WTC11 (cell line): ENCODE results near the gene RASSF3. TPM values are rescaled to one million over a fixed set of nuclear protein-coding genes. Genes with fewer than 3 reads are reported as not detected.

ENCODE experiments used
- ATAC-seq: fragments of 200-7000 bp; cut with Tn5 transposase; 2 replicates; pipeline ENCODE4 v1.10.0; 2021; ENCODE audit warnings: mild to moderate bottlenecking, moderate library complexity
- CTCF ChIA-PET: fragments of 300-600 bp; sonication (Branson Sonifier 250); formaldehyde crosslinking; loops from one replicate; lab custom pipeline; 2021; ENCODE audit warnings: antibody characterized with exemption; lab: Charles Lee
- POLR2A ChIA-PET: fragments of 350-600 bp; sonication (Branson Sonifier 250); formaldehyde crosslinking; loops from one replicate; lab custom pipeline; 2021; ENCODE audit warnings: antibody characterized with exemption; lab: Charles Lee
- DNase-seq: peaks from one replicate; pipeline ENCODE4 v3.0.0; 2021; ENCODE audit warnings: low spot score
- H3K27ac Mint-ChIP-seq: 2 replicates; pipeline ENCODE4 v1.8.0; 2021; ENCODE audit warnings: mixed read lengths
- H3K27me3 Mint-ChIP-seq: 2 replicates; pipeline ENCODE4 v1.8.0; 2021; ENCODE audit warnings: low read depth, mild to moderate bottlenecking, moderate library complexity, mixed read lengths
- H3K36me3 Mint-ChIP-seq: 2 replicates; pipeline ENCODE4 v1.8.0; 2021; ENCODE audit warnings: mixed read lengths
- H3K4me1 Mint-ChIP-seq: 2 replicates; pipeline ENCODE4 v1.8.0; 2022; ENCODE audit warnings: mixed read lengths
- H3K4me3 Mint-ChIP-seq: 2 replicates; pipeline ENCODE4 v1.8.0; 2021; ENCODE audit warnings: mild to moderate bottlenecking, moderate library complexity, mixed read lengths
- H3K9me3 Mint-ChIP-seq: 2 replicates; pipeline ENCODE4 v1.8.0; 2021; ENCODE audit warnings: mixed read lengths
- FOXK1 ChIP-seq: sonication (generic); formaldehyde crosslinking; IDR thresholded peaks from 2 replicates; pipeline ENCODE4 v1.8.0; 2022; ENCODE audit warnings: mild to moderate bottlenecking, moderate library complexity, missing genetic modification reagents
- HMGA2 ChIP-seq: fragments of 250-450 bp; sonication (Bioruptor Pico); IDR thresholded peaks from 2 replicates; pipeline ENCODE4 v1.4.0; 2021; ENCODE audit warnings: mild to moderate bottlenecking, moderate library complexity
- MXD4 ChIP-seq: fragments of 250-450 bp; sonication (Bioruptor Pico); IDR thresholded peaks from 2 replicates; pipeline ENCODE4 v1.8.0; 2021; ENCODE audit warnings: mild to moderate bottlenecking, moderate library complexity, borderline replicate concordance
- MYBL2 ChIP-seq: sonication (generic); formaldehyde crosslinking; IDR thresholded peaks from 2 replicates; pipeline ENCODE4 v1.8.1; 2023; ENCODE audit warnings: mild to moderate bottlenecking, moderate library complexity, missing genetic modification reagents
- NFYB ChIP-seq: sonication (generic); formaldehyde crosslinking; conservative IDR thresholded peaks from 2 replicates; pipeline ENCODE4 v1.8.0; 2022; ENCODE audit warnings: low read depth, missing genetic modification reagents
- NR3C1 ChIP-seq: sonication (generic); formaldehyde crosslinking; conservative IDR thresholded peaks from 2 replicates; pipeline ENCODE4 v1.8.1; 2023; ENCODE audit warnings: low read depth, mild to moderate bottlenecking, missing genetic modification reagents
- ZNF263 ChIP-seq: sonication (generic); formaldehyde crosslinking; IDR thresholded peaks from 2 replicates; pipeline ENCODE4 v1.8.1; 2022; ENCODE audit warnings: low read depth, mild to moderate bottlenecking, moderate library complexity, missing genetic modification reagents
- total RNA-seq: library from RNA; stranded (reverse); gene quantifications from 3 replicates; pipeline ENCODE4 v1.2.3, GENCODE V29; 2021
- TF ChIP-seq, protein P1 (sequence below): sonication (generic); formaldehyde crosslinking; IDR thresholded peaks from 2 replicates; pipeline ENCODE4 v1.8.0; 2023; ENCODE audit warnings: missing genetic modification reagents, mild to moderate bottlenecking, borderline replicate concordance
- TF ChIP-seq, protein P2 (sequence below): sonication (generic); formaldehyde crosslinking; IDR thresholded peaks from 2 replicates; pipeline ENCODE4 v1.8.0; 2023; ENCODE audit warnings: mild to moderate bottlenecking, missing genetic modification reagents
- TF ChIP-seq, protein P3 (sequence below): sonication (generic); formaldehyde crosslinking; IDR thresholded peaks from 2 replicates; pipeline ENCODE4 v1.8.1; 2023; ENCODE audit warnings: mild to moderate bottlenecking, missing genetic modification reagents
- TF ChIP-seq, protein P4 (sequence below): sonication (generic); formaldehyde crosslinking; conservative IDR thresholded peaks from 2 replicates; pipeline ENCODE4 v1.8.1; 2023; ENCODE audit warnings: mild to moderate bottlenecking, low read depth, missing genetic modification reagents, moderate library complexity
- TF ChIP-seq, protein P5 (sequence below): sonication (generic); formaldehyde crosslinking; IDR thresholded peaks from 2 replicates; pipeline ENCODE4 v1.8.1; 2023; ENCODE audit warnings: mild to moderate bottlenecking, missing genetic modification reagents, moderate library complexity
- TF ChIP-seq, protein P6 (sequence below): sonication (generic); formaldehyde crosslinking; IDR thresholded peaks from 2 replicates; pipeline ENCODE4 v1.8.0; 2022; ENCODE audit warnings: missing genetic modification reagents
- TF ChIP-seq, protein P7 (sequence below): fragments of 250-450 bp; sonication (Bioruptor Pico); IDR thresholded peaks from 2 replicates; pipeline ENCODE4 v1.9.0; 2021; ENCODE audit warnings: mild to moderate bottlenecking, borderline replicate concordance

The RASSF3 gene
- total RNA-seq, 1 experiment from 2014 or later: 54.7 TPM

DNA sequence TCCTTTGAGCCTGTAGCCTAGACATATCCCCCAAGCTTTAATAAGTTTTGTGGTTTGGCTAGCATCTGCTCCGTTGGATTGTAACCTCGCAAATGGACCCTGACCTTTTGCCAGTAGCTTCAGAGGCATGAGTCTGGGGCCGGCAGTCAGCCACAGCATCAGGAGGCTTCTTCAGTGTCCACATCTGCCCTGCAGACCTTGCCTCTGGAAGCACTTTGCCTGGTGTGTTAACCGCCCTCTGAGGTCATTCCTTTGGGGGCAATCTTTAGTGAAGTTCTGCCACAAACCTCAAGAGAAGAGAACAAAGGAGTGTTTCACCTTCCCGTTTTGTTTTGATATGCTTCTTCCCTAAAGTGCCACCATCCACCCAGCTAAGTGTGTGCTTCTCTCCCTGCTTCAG lies 77.5 kb downstream of the RASSF3 start (continued):
- TF ChIP-seq, protein P1, sequence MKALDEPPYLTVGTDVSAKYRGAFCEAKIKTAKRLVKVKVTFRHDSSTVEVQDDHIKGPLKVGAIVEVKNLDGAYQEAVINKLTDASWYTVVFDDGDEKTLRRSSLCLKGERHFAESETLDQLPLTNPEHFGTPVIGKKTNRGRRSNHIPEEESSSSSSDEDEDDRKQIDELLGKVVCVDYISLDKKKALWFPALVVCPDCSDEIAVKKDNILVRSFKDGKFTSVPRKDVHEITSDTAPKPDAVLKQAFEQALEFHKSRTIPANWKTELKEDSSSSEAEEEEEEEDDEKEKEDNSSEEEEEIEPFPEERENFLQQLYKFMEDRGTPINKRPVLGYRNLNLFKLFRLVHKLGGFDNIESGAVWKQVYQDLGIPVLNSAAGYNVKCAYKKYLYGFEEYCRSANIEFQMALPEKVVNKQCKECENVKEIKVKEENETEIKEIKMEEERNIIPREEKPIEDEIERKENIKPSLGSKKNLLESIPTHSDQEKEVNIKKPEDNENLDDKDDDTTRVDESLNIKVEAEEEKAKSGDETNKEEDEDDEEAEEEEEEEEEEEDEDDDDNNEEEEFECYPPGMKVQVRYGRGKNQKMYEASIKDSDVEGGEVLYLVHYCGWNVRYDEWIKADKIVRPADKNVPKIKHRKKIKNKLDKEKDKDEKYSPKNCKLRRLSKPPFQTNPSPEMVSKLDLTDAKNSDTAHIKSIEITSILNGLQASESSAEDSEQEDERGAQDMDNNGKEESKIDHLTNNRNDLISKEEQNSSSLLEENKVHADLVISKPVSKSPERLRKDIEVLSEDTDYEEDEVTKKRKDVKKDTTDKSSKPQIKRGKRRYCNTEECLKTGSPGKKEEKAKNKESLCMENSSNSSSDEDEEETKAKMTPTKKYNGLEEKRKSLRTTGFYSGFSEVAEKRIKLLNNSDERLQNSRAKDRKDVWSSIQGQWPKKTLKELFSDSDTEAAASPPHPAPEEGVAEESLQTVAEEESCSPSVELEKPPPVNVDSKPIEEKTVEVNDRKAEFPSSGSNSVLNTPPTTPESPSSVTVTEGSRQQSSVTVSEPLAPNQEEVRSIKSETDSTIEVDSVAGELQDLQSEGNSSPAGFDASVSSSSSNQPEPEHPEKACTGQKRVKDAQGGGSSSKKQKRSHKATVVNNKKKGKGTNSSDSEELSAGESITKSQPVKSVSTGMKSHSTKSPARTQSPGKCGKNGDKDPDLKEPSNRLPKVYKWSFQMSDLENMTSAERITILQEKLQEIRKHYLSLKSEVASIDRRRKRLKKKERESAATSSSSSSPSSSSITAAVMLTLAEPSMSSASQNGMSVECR (CRISPR knock-in tag): no peak
- TF ChIP-seq, protein P2, sequence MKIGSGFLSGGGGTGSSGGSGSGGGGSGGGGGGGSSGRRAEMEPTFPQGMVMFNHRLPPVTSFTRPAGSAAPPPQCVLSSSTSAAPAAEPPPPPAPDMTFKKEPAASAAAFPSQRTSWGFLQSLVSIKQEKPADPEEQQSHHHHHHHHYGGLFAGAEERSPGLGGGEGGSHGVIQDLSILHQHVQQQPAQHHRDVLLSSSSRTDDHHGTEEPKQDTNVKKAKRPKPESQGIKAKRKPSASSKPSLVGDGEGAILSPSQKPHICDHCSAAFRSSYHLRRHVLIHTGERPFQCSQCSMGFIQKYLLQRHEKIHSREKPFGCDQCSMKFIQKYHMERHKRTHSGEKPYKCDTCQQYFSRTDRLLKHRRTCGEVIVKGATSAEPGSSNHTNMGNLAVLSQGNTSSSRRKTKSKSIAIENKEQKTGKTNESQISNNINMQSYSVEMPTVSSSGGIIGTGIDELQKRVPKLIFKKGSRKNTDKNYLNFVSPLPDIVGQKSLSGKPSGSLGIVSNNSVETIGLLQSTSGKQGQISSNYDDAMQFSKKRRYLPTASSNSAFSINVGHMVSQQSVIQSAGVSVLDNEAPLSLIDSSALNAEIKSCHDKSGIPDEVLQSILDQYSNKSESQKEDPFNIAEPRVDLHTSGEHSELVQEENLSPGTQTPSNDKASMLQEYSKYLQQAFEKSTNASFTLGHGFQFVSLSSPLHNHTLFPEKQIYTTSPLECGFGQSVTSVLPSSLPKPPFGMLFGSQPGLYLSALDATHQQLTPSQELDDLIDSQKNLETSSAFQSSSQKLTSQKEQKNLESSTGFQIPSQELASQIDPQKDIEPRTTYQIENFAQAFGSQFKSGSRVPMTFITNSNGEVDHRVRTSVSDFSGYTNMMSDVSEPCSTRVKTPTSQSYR (CRISPR knock-in tag): no peak
- TF ChIP-seq HMGA2: no peak

DNA sequence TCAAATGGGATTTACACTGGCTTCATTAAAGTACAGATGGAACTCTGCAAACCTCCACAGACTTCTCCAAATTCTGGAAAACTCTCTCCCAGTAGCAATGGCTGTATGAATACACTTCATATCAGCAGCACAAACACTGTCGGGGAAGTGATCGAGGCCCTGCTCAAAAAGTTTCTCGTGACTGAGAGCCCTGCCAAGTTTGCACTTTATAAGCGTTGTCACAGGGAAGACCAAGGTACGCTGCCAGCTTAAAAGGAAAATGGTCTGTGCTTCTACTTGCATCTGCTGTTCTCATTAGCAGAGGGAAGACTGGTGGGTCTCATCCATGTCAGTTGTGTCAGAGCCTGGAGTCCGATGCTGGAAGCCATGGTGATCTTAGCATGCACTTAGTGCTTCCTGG lies 77.9 kb downstream of the RASSF3 start:
- Mint-ChIP-seq H3K4me1 (peaks cover 40% of the 10 kb centered on the region), H3K4me3 (no peak overlapping the region), H3K27ac (peak overlapping the region; percentile 61), H3K27me3 (no peaks in the 10 kb centered on the region), H3K36me3 (peaks cover 41% of the 10 kb centered on the region), H3K9me3 (no peaks in the 10 kb centered on the region)
- DNase-seq (no peak), ATAC-seq (no peak)
- no peak for TF ChIP-seq FOXK1
- no peak for TF ChIP-seq MXD4 (CRISPR knock-in tag)
- no peak for TF ChIP-seq NR3C1
- TF ChIP-seq, protein P3, sequence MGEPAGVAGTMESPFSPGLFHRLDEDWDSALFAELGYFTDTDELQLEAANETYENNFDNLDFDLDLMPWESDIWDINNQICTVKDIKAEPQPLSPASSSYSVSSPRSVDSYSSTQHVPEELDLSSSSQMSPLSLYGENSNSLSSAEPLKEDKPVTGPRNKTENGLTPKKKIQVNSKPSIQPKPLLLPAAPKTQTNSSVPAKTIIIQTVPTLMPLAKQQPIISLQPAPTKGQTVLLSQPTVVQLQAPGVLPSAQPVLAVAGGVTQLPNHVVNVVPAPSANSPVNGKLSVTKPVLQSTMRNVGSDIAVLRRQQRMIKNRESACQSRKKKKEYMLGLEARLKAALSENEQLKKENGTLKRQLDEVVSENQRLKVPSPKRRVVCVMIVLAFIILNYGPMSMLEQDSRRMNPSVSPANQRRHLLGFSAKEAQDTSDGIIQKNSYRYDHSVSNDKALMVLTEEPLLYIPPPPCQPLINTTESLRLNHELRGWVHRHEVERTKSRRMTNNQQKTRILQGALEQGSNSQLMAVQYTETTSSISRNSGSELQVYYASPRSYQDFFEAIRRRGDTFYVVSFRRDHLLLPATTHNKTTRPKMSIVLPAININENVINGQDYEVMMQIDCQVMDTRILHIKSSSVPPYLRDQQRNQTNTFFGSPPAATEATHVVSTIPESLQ (CRISPR knock-in tag): no peak
- TF ChIP-seq, protein P4, sequence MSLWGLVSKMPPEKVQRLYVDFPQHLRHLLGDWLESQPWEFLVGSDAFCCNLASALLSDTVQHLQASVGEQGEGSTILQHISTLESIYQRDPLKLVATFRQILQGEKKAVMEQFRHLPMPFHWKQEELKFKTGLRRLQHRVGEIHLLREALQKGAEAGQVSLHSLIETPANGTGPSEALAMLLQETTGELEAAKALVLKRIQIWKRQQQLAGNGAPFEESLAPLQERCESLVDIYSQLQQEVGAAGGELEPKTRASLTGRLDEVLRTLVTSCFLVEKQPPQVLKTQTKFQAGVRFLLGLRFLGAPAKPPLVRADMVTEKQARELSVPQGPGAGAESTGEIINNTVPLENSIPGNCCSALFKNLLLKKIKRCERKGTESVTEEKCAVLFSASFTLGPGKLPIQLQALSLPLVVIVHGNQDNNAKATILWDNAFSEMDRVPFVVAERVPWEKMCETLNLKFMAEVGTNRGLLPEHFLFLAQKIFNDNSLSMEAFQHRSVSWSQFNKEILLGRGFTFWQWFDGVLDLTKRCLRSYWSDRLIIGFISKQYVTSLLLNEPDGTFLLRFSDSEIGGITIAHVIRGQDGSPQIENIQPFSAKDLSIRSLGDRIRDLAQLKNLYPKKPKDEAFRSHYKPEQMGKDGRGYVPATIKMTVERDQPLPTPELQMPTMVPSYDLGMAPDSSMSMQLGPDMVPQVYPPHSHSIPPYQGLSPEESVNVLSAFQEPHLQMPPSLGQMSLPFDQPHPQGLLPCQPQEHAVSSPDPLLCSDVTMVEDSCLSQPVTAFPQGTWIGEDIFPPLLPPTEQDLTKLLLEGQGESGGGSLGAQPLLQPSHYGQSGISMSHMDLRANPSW: no peak
- TF ChIP-seq, protein P5, sequence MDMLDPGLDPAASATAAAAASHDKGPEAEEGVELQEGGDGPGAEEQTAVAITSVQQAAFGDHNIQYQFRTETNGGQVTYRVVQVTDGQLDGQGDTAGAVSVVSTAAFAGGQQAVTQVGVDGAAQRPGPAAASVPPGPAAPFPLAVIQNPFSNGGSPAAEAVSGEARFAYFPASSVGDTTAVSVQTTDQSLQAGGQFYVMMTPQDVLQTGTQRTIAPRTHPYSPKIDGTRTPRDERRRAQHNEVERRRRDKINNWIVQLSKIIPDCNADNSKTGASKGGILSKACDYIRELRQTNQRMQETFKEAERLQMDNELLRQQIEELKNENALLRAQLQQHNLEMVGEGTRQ: no peak
- no peak for TF ChIP-seq NFYB (CRISPR knock-in tag)
- no peak for TF ChIP-seq MYBL2 (CRISPR knock-in tag)
- no peak for TF ChIP-seq ZNF263 (CRISPR knock-in tag)
- TF ChIP-seq, protein P6, sequence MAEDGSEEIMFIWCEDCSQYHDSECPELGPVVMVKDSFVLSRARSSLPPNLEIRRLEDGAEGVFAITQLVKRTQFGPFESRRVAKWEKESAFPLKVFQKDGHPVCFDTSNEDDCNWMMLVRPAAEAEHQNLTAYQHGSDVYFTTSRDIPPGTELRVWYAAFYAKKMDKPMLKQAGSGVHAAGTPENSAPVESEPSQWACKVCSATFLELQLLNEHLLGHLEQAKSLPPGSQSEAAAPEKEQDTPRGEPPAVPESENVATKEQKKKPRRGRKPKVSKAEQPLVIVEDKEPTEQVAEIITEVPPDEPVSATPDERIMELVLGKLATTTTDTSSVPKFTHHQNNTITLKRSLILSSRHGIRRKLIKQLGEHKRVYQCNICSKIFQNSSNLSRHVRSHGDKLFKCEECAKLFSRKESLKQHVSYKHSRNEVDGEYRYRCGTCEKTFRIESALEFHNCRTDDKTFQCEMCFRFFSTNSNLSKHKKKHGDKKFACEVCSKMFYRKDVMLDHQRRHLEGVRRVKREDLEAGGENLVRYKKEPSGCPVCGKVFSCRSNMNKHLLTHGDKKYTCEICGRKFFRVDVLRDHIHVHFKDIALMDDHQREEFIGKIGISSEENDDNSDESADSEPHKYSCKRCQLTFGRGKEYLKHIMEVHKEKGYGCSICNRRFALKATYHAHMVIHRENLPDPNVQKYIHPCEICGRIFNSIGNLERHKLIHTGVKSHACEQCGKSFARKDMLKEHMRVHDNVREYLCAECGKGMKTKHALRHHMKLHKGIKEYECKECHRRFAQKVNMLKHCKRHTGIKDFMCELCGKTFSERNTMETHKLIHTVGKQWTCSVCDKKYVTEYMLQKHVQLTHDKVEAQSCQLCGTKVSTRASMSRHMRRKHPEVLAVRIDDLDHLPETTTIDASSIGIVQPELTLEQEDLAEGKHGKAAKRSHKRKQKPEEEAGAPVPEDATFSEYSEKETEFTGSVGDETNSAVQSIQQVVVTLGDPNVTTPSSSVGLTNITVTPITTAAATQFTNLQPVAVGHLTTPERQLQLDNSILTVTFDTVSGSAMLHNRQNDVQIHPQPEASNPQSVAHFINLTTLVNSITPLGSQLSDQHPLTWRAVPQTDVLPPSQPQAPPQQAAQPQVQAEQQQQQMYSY (CRISPR knock-in tag): no peak
- TF ChIP-seq, protein P7, sequence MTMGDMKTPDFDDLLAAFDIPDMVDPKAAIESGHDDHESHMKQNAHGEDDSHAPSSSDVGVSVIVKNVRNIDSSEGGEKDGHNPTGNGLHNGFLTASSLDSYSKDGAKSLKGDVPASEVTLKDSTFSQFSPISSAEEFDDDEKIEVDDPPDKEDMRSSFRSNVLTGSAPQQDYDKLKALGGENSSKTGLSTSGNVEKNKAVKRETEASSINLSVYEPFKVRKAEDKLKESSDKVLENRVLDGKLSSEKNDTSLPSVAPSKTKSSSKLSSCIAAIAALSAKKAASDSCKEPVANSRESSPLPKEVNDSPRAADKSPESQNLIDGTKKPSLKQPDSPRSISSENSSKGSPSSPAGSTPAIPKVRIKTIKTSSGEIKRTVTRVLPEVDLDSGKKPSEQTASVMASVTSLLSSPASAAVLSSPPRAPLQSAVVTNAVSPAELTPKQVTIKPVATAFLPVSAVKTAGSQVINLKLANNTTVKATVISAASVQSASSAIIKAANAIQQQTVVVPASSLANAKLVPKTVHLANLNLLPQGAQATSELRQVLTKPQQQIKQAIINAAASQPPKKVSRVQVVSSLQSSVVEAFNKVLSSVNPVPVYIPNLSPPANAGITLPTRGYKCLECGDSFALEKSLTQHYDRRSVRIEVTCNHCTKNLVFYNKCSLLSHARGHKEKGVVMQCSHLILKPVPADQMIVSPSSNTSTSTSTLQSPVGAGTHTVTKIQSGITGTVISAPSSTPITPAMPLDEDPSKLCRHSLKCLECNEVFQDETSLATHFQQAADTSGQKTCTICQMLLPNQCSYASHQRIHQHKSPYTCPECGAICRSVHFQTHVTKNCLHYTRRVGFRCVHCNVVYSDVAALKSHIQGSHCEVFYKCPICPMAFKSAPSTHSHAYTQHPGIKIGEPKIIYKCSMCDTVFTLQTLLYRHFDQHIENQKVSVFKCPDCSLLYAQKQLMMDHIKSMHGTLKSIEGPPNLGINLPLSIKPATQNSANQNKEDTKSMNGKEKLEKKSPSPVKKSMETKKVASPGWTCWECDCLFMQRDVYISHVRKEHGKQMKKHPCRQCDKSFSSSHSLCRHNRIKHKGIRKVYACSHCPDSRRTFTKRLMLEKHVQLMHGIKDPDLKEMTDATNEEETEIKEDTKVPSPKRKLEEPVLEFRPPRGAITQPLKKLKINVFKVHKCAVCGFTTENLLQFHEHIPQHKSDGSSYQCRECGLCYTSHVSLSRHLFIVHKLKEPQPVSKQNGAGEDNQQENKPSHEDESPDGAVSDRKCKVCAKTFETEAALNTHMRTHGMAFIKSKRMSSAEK (CRISPR knock-in tag): no peak
- POLR2A ChIA-PET: no interaction called here
- CTCF ChIA-PET: interaction anchor here (1.8 to 3.1 kb wide), 2 partner anchors 10 to 139 kb away, joined by 6 to 7 read pairs; no protein-coding TSS in a partner anchor
